CD14-positive monocyte (primary cell): ENCODE results near the gene ZNF398. TPM values are rescaled to one million over a fixed set of nuclear protein-coding genes. Genes with fewer than 3 reads are reported as not detected.

ENCODE experiments used
- DNase-seq, 3 donors: peaks; one replicate each; pipeline ENCODE4 v3.0.0-alpha.2; 2011 to 2022
- H2AFZ ChIP-seq: 2 replicates; pipeline ENCODE4 v1.6.0; 2012; ENCODE audit warnings: mild to moderate bottlenecking, low read depth, low read length, inconsistent platforms; ENCODE audit not compliant: insufficient read depth, poor library complexity, severe bottlenecking
- H3K27ac ChIP-seq, 2 donors: 1 replicate in 1 of 2; 2 replicates in 1 of 2; pipeline ENCODE4 v1.5.1; 2012 to 2013; ENCODE audit warnings: low read length in 2 of 2, control low read depth in 1 of 2, inconsistent platforms in 1 of 2, low read depth in 1 of 2, mild to moderate bottlenecking in 1 of 2
- H3K27me3 ChIP-seq, 2 donors: one replicate each; pipeline versions ENCODE4 v1.6.0 to v1.6.1; 2011 to 2013; ENCODE audit warnings: low read length in 2 of 2; ENCODE audit not compliant: control insufficient read depth in 2 of 2, insufficient read depth in 2 of 2
- H3K36me3 ChIP-seq, 2 donors: replicated peaks in 1 of 2; 1 replicate in 1 of 2; 2 replicates in 1 of 2; pipeline versions ENCODE4 v1.5.1 to v1.6.1; 2012 to 2013; ENCODE audit warnings: low read length in 2 of 2, control low read depth in 1 of 2, inconsistent platforms in 1 of 2, mild to moderate bottlenecking in 1 of 2; ENCODE audit not compliant: insufficient read depth in 2 of 2, control insufficient read depth in 1 of 2
- H3K4me1 ChIP-seq, 2 donors: 1 replicate in 1 of 2; 2 replicates in 1 of 2; pipeline versions ENCODE4 v1.5.1 to v1.6.1; 2012 to 2013; ENCODE audit warnings: low read length in 2 of 2, control low read depth in 1 of 2, inconsistent platforms in 1 of 2, mild to moderate bottlenecking in 1 of 2, moderate library complexity in 1 of 2; ENCODE audit not compliant: insufficient read depth in 2 of 2, control insufficient read depth in 1 of 2
- H3K4me2 ChIP-seq: replicated peaks from 2 replicates; pipeline ENCODE3; 2012; ENCODE audit warnings: low read length, moderate library complexity, mild to moderate bottlenecking; ENCODE audit not compliant: poor library complexity, severe bottlenecking; ENCODE audit errors: extremely low read depth
- H3K4me3 ChIP-seq, 3 experiments: fragments of 200-600 bp in 1 of 3; sonication (generic) in 1 of 3; replicated peaks in 1 of 3; 1 replicate in 2 of 3; 2 replicates in 1 of 3; pipeline ENCODE4 v1.5.1; 2011 to 2013; ENCODE audit warnings: low read length in 3 of 3, mild to moderate bottlenecking in 3 of 3, control low read depth in 2 of 3, low read depth in 2 of 3, inconsistent platforms in 1 of 3, moderate library complexity in 1 of 3
- H3K79me2 ChIP-seq: 2 replicates; pipeline ENCODE4 v1.6.0; 2012; ENCODE audit warnings: mild to moderate bottlenecking, control low read depth, inconsistent platforms, low read length, moderate library complexity; ENCODE audit not compliant: insufficient read depth
- H3K9ac ChIP-seq: 2 replicates; pipeline ENCODE4 v1.6.0; 2017; ENCODE audit warnings: low read length, mild to moderate bottlenecking; ENCODE audit not compliant: insufficient read depth, poor library complexity, severe bottlenecking
- H3K9me3 ChIP-seq, 2 donors: replicated peaks in 1 of 2; 1 replicate in 1 of 2; 2 replicates in 1 of 2; pipeline versions ENCODE4 v1.5.1 to v1.6.1; 2012 to 2013; ENCODE audit warnings: low read length in 2 of 2, control low read depth in 1 of 2; ENCODE audit not compliant: control insufficient read depth in 1 of 2, insufficient read depth in 1 of 2
- H4K20me1 ChIP-seq: 2 replicates; pipeline ENCODE4 v1.6.0; 2012; ENCODE audit warnings: mild to moderate bottlenecking, low read length, control low read depth, moderate library complexity; ENCODE audit not compliant: insufficient read depth
- H3K27ac Mint-ChIP-seq, 7 donors: one replicate each; pipeline ENCODE4 v1.8.0; 2020; ENCODE audit warnings: mild to moderate bottlenecking in 7 of 7, mixed read lengths in 7 of 7, moderate library complexity in 6 of 7, inconsistent platforms in 2 of 7
- H3K27me3 Mint-ChIP-seq, 3 donors: one replicate each; pipeline ENCODE4 v1.8.0; 2021 to 2022; ENCODE audit warnings: low read depth in 3 of 3, mild to moderate bottlenecking in 3 of 3, mixed read lengths in 3 of 3, moderate library complexity in 3 of 3, inconsistent platforms in 1 of 3
- H3K36me3 Mint-ChIP-seq, 2 donors: one replicate each; pipeline ENCODE4 v1.8.0; 2020; ENCODE audit warnings: mixed read lengths in 2 of 2, inconsistent platforms in 1 of 2, mild to moderate bottlenecking in 1 of 2
- H3K4me1 Mint-ChIP-seq: one replicate; pipeline ENCODE4 v1.8.0; 2020; ENCODE audit warnings: mild to moderate bottlenecking, mixed read lengths
- H3K4me3 Mint-ChIP-seq, 2 donors: one replicate each; pipeline ENCODE4 v1.8.0; 2020; ENCODE audit warnings: mild to moderate bottlenecking in 2 of 2, mixed read lengths in 2 of 2, moderate library complexity in 1 of 2
- H3K9me3 Mint-ChIP-seq, 7 donors: one replicate each; pipeline ENCODE4 v1.8.0; 2020 to 2022; ENCODE audit warnings: mixed read lengths in 7 of 7, mild to moderate bottlenecking in 6 of 7, moderate library complexity in 6 of 7, inconsistent platforms in 2 of 7
- WGBS: methylation state at CpG from one replicate; pipeline ENCODE4 v1.1.5; 2013; ENCODE audit warnings: missing lambda C conversion rate; ENCODE audit not compliant: insufficient coverage; 5-methylcytosine and 5-hydroxymethylcytosine counted together
- intact Hi-C, 2 donors: fragments of 100-400 bp; cut with micrococcal nuclease; formaldehyde crosslinking; loops; one replicate each; pipeline versions ENCODE4 v1.15.0 to v1.15.1; 2023
- polyA plus RNA-seq, 3 donors: library from polyadenylated mRNA; depleted of rRNA in 1 of 3; unstranded in 2 of 3; stranded (reverse) in 1 of 3; fragments of 300-500 nt in 2 of 3; fragments of >200 nt in 1 of 3; fragmentation: Illumina TruSeq in 2 of 3; gene quantifications; 1 replicate in 2 of 3; 2 replicates in 1 of 3; pipeline ENCODE4 v1.2.3, GENCODE V29; 2012 to 2021
- TF ChIP-seq, protein P1 (sequence below): fragments of 200-600 bp; IDR thresholded peaks from one replicate; pipeline ENCODE4 v1.8.0; 2022; ENCODE audit warnings: antibody characterized with exemption, mild to moderate bottlenecking

Gene ZNF398
- polyA plus RNA-seq, 3 donors = 3.0 to 3.7 (median 3.1) TPM

DNA sequence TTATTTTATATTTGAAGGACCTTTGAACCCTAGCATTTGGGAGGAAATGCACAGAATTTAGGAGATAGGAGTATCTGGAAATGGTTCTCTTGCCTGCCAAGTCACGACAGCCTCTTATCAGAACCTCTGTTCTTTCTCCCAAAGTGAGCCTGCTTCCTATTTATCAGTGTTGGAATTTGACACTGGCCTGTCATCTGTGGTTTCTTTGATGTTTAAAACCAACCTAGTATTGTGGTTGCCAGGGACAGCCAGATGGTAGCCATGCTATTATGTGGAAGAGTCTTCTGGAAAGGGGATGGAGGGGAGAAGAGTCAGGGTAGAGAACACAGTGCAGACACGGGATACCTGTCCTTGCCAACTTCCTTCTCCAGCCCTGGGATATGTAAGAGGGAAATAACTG lies 69.1 kb downstream of the ZNF398 start:
- no peaks in the 10 kb centered on the region for H3K4me1 ChIP-seq
- no peaks in the 10 kb centered on the region for H3K27me3 ChIP-seq
- H3K27ac Mint-ChIP-seq = peak overlapping the region in 1 of 7 donors; percentile 61
- no peak overlapping the region for H3K4me2 ChIP-seq
- no peak overlapping the region for H3K27ac ChIP-seq
- H3K4me3 Mint-ChIP-seq = no peak overlapping the region
- TF ChIP-seq, protein P1, sequence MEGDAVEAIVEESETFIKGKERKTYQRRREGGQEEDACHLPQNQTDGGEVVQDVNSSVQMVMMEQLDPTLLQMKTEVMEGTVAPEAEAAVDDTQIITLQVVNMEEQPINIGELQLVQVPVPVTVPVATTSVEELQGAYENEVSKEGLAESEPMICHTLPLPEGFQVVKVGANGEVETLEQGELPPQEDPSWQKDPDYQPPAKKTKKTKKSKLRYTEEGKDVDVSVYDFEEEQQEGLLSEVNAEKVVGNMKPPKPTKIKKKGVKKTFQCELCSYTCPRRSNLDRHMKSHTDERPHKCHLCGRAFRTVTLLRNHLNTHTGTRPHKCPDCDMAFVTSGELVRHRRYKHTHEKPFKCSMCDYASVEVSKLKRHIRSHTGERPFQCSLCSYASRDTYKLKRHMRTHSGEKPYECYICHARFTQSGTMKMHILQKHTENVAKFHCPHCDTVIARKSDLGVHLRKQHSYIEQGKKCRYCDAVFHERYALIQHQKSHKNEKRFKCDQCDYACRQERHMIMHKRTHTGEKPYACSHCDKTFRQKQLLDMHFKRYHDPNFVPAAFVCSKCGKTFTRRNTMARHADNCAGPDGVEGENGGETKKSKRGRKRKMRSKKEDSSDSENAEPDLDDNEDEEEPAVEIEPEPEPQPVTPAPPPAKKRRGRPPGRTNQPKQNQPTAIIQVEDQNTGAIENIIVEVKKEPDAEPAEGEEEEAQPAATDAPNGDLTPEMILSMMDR = no peak
- H3K4me1 Mint-ChIP-seq = no peaks in the 10 kb centered on the region
- H3K79me2 ChIP-seq = no peaks in the 10 kb centered on the region
- peaks cover 0 to 2% (median 2%) of the 10 kb centered on the region in 3 donors for H3K27me3 Mint-ChIP-seq
- WGBS = no CpG with 5 or more reads among the region's 2 CpGs
- H3K36me3 ChIP-seq = peaks cover 77 to 98% of the 10 kb centered on the region in 2 donors
- no peak overlapping the region for H3K4me3 ChIP-seq
- DNase-seq = no peak
- H2AFZ ChIP-seq = no peak overlapping the region
- H3K9ac ChIP-seq = no peak overlapping the region
- H3K36me3 Mint-ChIP-seq = peaks cover 85 to 96% of the 10 kb centered on the region in 2 donors
- peaks cover 0 to 2% (median 0%) of the 10 kb centered on the region in 7 donors for H3K9me3 Mint-ChIP-seq
- H4K20me1 ChIP-seq = no peaks in the 10 kb centered on the region
- intact Hi-C loops = no loop called here
- H3K9me3 ChIP-seq = no peaks in the 10 kb centered on the region

DNA sequence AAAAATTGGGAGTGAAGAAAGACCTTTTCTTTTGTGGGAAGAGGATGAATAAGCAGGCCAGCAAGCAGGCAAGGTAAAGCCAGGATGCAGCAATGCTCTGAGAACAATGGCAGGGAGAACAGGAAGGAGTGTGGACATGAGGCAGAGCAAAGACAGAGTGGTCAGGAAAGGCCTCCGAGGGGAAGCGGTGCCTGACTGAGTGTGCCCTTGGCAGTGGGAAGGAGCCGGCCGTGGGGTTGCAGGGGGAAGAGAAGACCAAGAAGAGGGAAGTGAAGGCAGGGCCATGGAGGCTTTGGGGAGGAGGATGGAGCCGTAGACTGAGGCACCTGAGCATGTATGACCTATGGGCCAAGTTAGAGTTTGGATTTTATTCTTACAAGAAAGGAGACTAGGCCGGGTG lies 70.3 kb downstream of the ZNF398 start:
- peaks cover 87 to 97% of the 10 kb centered on the region in 2 donors for H3K36me3 Mint-ChIP-seq
- intact Hi-C loops = no loop called here
- H3K27ac ChIP-seq = no peak overlapping the region
- peak overlapping the region in 2 of 7 donors; percentile 0 to 29 for H3K27ac Mint-ChIP-seq
- no peak overlapping the region for H3K9ac ChIP-seq
- DNase-seq = no peak
- no peaks in the 10 kb centered on the region for H3K4me1 Mint-ChIP-seq
- H3K9me3 Mint-ChIP-seq = peaks cover 0 to 3% (median 0%) of the 10 kb centered on the region in 7 donors
- no peak overlapping the region for H3K4me2 ChIP-seq
- peaks cover 0 to 2% (median 2%) of the 10 kb centered on the region in 3 donors for H3K27me3 Mint-ChIP-seq
- H3K36me3 ChIP-seq = peaks cover 72 to 90% of the 10 kb centered on the region in 2 donors
- no peaks in the 10 kb centered on the region for H3K79me2 ChIP-seq
- no peaks in the 10 kb centered on the region for H3K9me3 ChIP-seq
- H4K20me1 ChIP-seq = no peaks in the 10 kb centered on the region
- no peaks in the 10 kb centered on the region for H3K4me1 ChIP-seq
- no peaks in the 10 kb centered on the region for H3K27me3 ChIP-seq
- no peak overlapping the region for H3K4me3 ChIP-seq
- H3K4me3 Mint-ChIP-seq = no peak overlapping the region
- 75% methylated on average over 5 of the region's 6 CpGs for WGBS
- no peak overlapping the region for H2AFZ ChIP-seq
- TF ChIP-seq, protein P1 = no peak
